ENCODE measurements around the gene DCTN4.

Gene DCTN4

DNA sequence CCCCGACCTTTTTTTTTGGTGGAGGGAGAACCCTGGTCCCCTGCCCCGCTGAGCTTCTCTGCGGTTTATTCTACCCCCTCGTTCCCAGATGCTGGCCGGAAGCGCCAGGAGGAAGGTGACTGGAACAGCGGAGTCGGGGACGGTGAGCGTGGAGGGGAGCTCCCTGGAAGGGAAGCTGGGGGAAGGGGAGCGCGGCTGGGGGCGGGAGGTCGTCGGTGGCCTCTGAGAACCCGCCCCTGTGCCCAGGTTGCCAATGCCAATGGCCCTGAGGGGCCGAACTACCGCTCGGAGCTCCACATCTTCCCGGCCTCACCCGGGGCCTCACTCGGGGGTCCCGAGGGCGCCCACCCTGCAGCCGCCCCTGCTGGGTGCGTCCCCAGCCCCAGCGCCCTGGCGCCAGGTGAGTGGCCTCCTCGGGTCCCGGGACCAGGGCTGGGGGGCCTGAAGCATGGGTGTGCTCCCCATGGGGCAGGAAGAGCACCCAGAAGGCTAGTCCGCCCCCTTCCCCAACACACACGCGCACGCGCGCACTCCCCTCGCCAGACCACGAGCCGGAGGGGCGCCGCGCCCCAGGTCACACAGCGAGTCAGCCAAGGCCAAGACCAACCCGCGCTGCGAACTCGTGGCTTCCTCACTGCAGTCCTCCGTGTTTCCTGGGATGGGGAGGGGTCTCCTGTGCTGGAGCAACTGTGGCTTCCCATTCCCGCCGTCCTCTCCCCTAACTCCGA lies 87.1 kb downstream of the DCTN4 start:
- peak overlapping the region; percentile 89 for H3K4me3 ChIP-seq (ENCODE audit: low read depth, low read length)

DNA sequence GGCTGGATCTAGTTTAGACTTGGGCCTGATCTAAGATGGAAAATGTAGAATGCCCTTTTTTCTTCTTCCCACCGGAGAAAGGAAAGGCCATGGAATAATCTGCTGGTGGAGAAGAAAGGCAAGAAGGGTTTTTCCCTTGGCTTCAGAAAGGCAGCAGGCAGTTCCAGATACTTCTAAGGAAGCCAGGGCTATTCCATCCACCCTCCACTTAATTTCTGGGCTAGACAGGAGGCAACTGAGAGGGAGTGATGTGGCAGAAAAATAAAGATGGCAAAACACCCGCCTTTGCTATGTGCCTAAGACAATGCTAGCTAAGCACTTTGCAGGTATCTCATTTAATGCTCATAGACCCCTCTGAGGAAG lies 87.9 kb downstream of the DCTN4 start:
- peak overlapping the region; percentile 89 for H3K4me3 ChIP-seq (ENCODE audit: low read depth, low read length)

GRCh38 chr5:150670275-150670947 lies 88.4 kb downstream of the DCTN4 start:
- no peak overlapping the region for H3K4me3 ChIP-seq (ENCODE audit: low read depth, low read length)

- H3K4me3 ChIP-seq (ENCODE audit: low read depth, low read length) = no peak overlapping the region
These were observed 93.8 kb downstream of the DCTN4 start for GRCh38 chr5:150665044-150665443.

- H3K4me3 ChIP-seq (ENCODE audit: low read depth, low read length) = no peak overlapping the region
These were observed 94.9 kb downstream of the DCTN4 start for GRCh38 chr5:150663936-150664335.

DNA sequence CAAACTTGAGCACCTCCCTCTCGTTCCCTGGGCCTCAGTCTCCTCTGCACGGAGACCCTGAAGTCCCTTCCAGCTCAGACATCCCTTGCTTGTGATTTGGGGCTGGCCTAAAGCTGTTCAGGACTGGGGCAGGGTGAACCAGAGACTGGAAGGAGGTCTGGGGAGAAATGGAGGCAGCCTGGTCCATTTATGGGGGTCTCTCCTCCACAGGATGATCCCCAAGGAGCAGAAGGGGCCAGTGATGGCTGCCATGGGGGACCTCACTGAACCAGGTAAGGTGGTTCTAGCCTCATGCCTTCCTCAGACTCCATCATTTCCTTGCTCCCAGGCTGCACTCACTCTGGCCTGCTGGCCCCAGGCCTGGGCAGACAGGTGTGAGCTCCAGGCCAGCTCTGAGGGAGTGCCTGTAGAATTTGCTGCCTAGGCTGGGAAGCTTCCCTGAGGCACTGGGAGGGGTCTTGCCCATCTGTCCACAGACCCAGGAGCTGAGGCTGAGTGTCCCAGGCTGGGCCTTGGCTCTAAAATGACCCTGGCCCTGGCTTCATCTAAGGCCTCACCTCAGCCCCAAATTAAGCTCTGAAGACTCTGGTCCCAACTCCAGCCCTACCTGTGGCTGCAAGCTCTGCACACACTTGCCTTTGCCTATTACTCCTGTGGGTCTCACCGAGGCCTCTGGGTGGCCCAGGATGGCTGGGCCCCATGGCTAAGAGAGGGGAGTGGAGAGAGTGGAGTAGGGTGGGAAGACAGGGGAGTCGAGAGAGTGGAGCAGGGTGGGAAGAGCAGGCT lies 95.9 kb downstream of the DCTN4 start:
- no peak overlapping the region for H3K4me3 ChIP-seq (ENCODE audit: low read depth, low read length)

GRCh38 chr5:150661821-150662596 lies 96.8 kb downstream of the DCTN4 start:
- no peak overlapping the region for H3K4me3 ChIP-seq (ENCODE audit: low read depth, low read length)

GRCh38 chr5:150661086-150661485 lies 97.7 kb downstream of the DCTN4 start, which contains the start of gene MYOZ3:
Gene MYOZ3, plus strand, starts transcription at chr5:150661251. Its CDS starts 1,691 bp downstream, at chr5:150662942.
- no peak within 1 kb of the TSS for H3K4me3 ChIP-seq (ENCODE audit: low read depth, low read length)

GRCh38 chr5:150660108-150660831 lies 98.5 kb downstream of the DCTN4 start:
- no peak overlapping the region for H3K4me3 ChIP-seq (ENCODE audit: low read depth, low read length)

GRCh38 chr5:150659360-150660107 lies 99.3 kb downstream of the DCTN4 start:
- no peak overlapping the region for H3K4me3 ChIP-seq (ENCODE audit: low read depth, low read length)

DNA sequence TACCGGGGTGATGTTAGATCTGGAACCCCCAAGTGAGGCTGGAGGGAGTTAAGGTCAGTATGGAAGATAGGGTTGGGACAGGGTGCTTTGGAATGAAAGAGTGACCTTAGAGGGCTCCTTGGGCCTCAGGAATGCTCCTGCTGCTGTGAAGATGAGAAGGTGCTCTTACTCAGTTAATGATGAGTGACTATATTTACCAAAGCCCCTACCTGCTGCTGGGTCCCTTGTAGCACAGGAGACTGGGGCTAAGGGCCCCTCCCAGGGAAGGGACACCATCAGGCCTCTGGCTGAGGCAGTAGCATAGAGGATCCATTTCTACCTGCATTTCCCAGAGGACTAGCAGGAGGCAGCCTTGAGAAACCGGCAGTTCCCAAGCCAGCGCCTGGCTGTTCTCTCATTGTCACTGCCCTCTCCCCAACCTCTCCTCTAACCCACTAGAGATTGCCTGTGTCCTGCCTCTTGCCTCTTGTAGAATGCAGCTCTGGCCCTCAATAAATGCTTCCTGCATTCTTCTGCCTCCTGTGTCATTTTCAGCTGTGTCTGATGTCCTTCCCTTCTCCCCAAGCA lies 100.0 kb downstream of the DCTN4 start:
- H3K4me3 ChIP-seq (ENCODE audit: low read depth, low read length) = no peak overlapping the region

Measured in iPS-11a (cell line).